Transverse colon (tissue), 4 donors: ENCODE measurements around the gene PTPRD. TPM values are rescaled to one million over a fixed set of nuclear protein-coding genes. Genes with fewer than 3 reads are reported as not detected.

Experiments
- DNase-seq: peaks from one replicate; pipeline ENCODE4 v3.0.0-alpha.2; 2019
- H3K27ac ChIP-seq, 4 donors: fragments of 200-600 bp; sonication (generic); 2 replicates each; pipeline ENCODE4 v1.5.1; 2016 to 2018; ENCODE audit warnings: inconsistent platforms in 4 of 4
- H3K27me3 ChIP-seq: fragments of 200-600 bp; sonication (generic); 2 replicates; pipeline ENCODE4 v1.5.1; 2017; ENCODE audit warnings: inconsistent platforms
- H3K36me3 ChIP-seq, 4 donors: fragments of 200-600 bp; sonication (generic); 2 replicates each; pipeline ENCODE4 v1.5.1; 2017 to 2019; ENCODE audit warnings: inconsistent platforms in 4 of 4
- H3K4me1 ChIP-seq, 4 donors: fragments of 200-600 bp; sonication (generic); 2 replicates each; pipeline ENCODE4 v1.5.1; 2017 to 2020; ENCODE audit warnings: inconsistent platforms in 4 of 4
- H3K4me3 ChIP-seq, 4 donors: fragments of 200-600 bp; sonication (generic); 1 replicate in 1 of 4; 2 replicates in 3 of 4; pipeline versions ENCODE4 v1.5.1 to v1.6.1; 2017 to 2019; ENCODE audit warnings: inconsistent platforms in 4 of 4
- H3K9me3 ChIP-seq, 2 donors: fragments of 200-600 bp; sonication (generic); 2 replicates each; pipeline ENCODE4 v1.5.1; 2017 to 2019; ENCODE audit warnings: inconsistent platforms in 2 of 2
- EP300 ChIP-seq: sonication (generic); formaldehyde crosslinking; IDR thresholded peaks from one replicate; pipeline ENCODE4 v1.6.1; 2017; ENCODE audit warnings: antibody characterized with exemption, low read depth
- POLR2A ChIP-seq: fragments of 450-650 bp; IDR thresholded peaks from one replicate; pipeline ENCODE4 v1.6.1; 2016; ENCODE audit warnings: antibody characterized with exemption, mild to moderate bottlenecking, moderate library complexity
- POLR2AphosphoS5 ChIP-seq, 3 donors: sonication (generic); formaldehyde crosslinking; IDR thresholded peaks; one replicate each; pipeline ENCODE4 v1.6.1; 2016; ENCODE audit warnings: antibody characterized with exemption in 3 of 3
- WGBS, 2 donors: methylation state at CpG; one replicate each; pipeline ENCODE4 v1.1.5; 2018; ENCODE audit warnings: low coverage in 1 of 2; 5-methylcytosine and 5-hydroxymethylcytosine counted together
- in situ Hi-C, 4 donors: fragments of 200-750 bp; cut with MboI; loops; one replicate each; pipeline versions ENCODE4 v1.15.0 to v1.15.1; 2017; ENCODE audit warnings: low sequenced_read_pairs in 3 of 4, low pct_ligation_motif_present in 1 of 4, low pct_unique_long_range_greater_than_20kb in 1 of 4
- intact Hi-C: fragments of 100-400 bp; cut with DNase I; formaldehyde crosslinking; loops from one replicate; pipeline ENCODE4 v1.15.1; 2023; ENCODE audit warnings: low total_unique reads
- total RNA-seq, 4 donors: library from RNA; depleted of rRNA; stranded (reverse); fragments of >200 nt; gene quantifications; one replicate each; pipeline ENCODE4 v1.1.0, GENCODE V29; 2016
- TF ChIP-seq, protein P1 (sequence below), 5 experiments: fragments of 200-600 bp in 3 of 5; fragments of 450-650 bp in 2 of 5; sonication (generic) in 3 of 5; IDR thresholded peaks; 1 replicate in 2 of 5; 2 replicates in 3 of 5; pipeline ENCODE4 v1.5.1; 2016 to 2017; ENCODE audit warnings: antibody characterized with exemption in 5 of 5, inconsistent platforms in 3 of 5, mild to moderate bottlenecking in 2 of 5, moderate library complexity in 1 of 5

Gene PTPRD
- total RNA-seq, 4 donors from 2014 or later: 43.0 to 115 (median 79.1) TPM

DNA sequence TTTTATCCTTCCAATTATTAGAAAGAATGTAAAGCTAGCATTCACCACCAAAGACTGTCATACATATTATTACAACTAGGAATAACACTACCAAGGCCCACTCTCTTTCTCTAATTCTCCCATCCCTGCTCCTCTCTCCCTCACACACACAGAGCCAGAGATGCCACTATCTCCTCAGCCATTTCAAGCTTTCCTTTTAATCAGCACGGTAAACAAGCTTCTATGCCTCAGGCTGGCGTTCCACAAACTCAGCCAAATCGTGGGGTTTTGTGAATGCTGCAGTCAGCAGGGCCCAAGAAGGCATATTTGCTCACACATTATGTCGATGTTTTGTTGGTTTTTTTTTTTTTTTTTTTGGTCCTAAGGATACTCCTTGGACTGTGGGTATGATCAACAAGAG, 1833.3 kb downstream of the PTPRD start:
- H3K27me3 ChIP-seq: no peaks in the 10 kb centered on the region
- no peaks in the 10 kb centered on the region for H3K9me3 ChIP-seq
- no peak overlapping the region for H3K27ac ChIP-seq
- H3K4me3 ChIP-seq: no peak overlapping the region
- TF ChIP-seq, protein P1, sequence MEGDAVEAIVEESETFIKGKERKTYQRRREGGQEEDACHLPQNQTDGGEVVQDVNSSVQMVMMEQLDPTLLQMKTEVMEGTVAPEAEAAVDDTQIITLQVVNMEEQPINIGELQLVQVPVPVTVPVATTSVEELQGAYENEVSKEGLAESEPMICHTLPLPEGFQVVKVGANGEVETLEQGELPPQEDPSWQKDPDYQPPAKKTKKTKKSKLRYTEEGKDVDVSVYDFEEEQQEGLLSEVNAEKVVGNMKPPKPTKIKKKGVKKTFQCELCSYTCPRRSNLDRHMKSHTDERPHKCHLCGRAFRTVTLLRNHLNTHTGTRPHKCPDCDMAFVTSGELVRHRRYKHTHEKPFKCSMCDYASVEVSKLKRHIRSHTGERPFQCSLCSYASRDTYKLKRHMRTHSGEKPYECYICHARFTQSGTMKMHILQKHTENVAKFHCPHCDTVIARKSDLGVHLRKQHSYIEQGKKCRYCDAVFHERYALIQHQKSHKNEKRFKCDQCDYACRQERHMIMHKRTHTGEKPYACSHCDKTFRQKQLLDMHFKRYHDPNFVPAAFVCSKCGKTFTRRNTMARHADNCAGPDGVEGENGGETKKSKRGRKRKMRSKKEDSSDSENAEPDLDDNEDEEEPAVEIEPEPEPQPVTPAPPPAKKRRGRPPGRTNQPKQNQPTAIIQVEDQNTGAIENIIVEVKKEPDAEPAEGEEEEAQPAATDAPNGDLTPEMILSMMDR (IDR thresholded peaks at IDR 0.05): no peak
- TF ChIP-seq POLR2AphosphoS5 (IDR thresholded peaks at IDR 0.05) (no peak), POLR2A (no peak), EP300 (no peak)
- intact Hi-C loops (no loop called here), in situ Hi-C loops (no loop called here)
- no peaks in the 10 kb centered on the region for H3K36me3 ChIP-seq
- H3K4me1 ChIP-seq: no peaks in the 10 kb centered on the region
- DNase-seq: no peak
- whole genome bisulfite sequencing, 2 donors: 80 to 84% methylated on average over 4 of the region's 4 CpGs

DNA sequence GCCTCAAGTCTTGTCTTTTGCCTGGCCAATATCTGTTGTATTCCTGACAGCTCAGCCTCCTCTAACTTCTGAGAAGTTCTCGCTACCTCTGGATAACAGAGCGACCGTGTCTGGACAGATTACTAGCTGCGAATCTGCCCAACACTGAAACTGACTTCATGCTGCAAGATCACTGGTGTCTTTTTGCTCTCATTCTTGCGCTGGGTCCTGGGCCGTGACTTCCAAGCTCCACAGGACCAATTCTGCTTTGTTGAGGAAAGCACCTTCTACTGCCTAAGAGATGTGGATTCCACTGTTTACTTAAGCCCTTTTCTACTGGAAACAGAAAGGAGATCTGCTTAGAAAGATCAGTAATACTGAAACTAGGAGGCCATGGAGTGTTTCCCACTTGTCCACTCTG, 1834.4 kb downstream of the PTPRD start:
- TF ChIP-seq, protein P1 (IDR thresholded peaks at IDR 0.05): no peak
- TF ChIP-seq EP300 (no peak), POLR2A (no peak), POLR2AphosphoS5 (IDR thresholded peaks at IDR 0.05) (no peak)
- in situ Hi-C loops: no loop called here
- DNase-seq: no peak

DNA sequence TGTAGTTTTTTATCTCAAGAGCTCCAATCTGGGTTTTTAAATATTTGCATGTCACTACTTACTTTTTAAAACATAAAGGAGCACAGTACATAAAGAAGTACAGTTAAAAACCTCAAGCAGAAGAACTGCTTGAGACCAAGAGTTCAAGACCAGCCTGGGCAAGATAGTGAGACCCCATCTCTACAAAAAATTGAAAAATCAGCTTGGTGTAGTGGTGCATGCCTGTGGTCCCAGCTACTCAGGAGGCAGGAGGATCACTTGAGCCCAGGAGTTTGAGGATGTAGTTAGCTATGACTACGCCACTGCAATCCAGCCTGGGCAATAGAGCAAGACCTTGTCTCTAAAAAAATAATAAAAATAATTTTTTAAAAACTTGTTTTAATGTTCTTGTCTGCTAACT, 1840.5 kb downstream of the PTPRD start:
- no peak for DNase-seq
- in situ Hi-C loops (no loop called here), intact Hi-C loops (no loop called here)
- Histone ChIP-seq H3K4me3 (no peak overlapping the region), H3K27me3 (no peaks in the 10 kb centered on the region), H3K27ac (no peak overlapping the region), H3K36me3 (no peaks in the 10 kb centered on the region), H3K9me3 (no peaks in the 10 kb centered on the region), H3K4me1 (peaks cover 0 to 4% (median 0%) of the 10 kb centered on the region in 4 donors)
- 86% methylated on average over 1 of the region's 1 CpG for WGBS, 2 donors
- TF ChIP-seq EP300: no peak
- no peak for TF ChIP-seq POLR2AphosphoS5 (IDR thresholded peaks at IDR 0.05)
- TF ChIP-seq, protein P1 (IDR thresholded peaks at IDR 0.05): no peak
- no peak for TF ChIP-seq POLR2A

More for the DNA sequence above, 1834.4 kb downstream of the PTPRD start:
- WGBS, 2 donors: 88% methylated on average over 6 of the region's 6 CpGs; no CpG with 5 or more reads in 1 of the 2 donors
- no peaks in the 10 kb centered on the region for H3K27me3 ChIP-seq
- no peaks in the 10 kb centered on the region for H3K36me3 ChIP-seq
- H3K27ac ChIP-seq: no peak overlapping the region
- H3K4me1 ChIP-seq: no peaks in the 10 kb centered on the region
- H3K4me3 ChIP-seq: no peak overlapping the region
- no peaks in the 10 kb centered on the region for H3K9me3 ChIP-seq
- intact Hi-C loops: no loop called here

DNA sequence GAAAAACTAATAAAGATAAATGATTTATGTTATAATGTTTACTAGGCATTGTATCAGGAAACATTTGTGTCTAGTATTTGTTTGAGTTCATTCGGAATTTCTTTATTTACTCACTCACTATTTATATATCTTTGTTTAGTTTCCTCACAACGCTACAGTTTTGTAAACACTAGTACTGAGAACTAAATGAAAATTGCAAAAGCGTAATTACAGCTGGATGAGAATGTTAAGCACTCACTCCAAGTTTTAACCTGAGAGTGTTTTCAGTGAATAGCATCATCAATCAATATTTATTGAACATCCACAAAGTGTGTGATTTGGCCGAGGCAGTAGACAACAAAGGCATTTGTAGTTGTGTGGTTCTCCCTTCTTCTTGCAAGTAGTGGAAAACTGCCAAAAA, 1843.6 kb downstream of the PTPRD start:
- H3K27me3 ChIP-seq: no peaks in the 10 kb centered on the region
- in situ Hi-C loops (loop anchor here in 1 of 4 donors (10.0 kb wide), 1 partner anchor 64 kb away; no protein-coding TSS in a partner anchor), intact Hi-C loops (no loop called here)
- no peak for TF ChIP-seq POLR2A
- WGBS, 2 donors: 33 to 40% methylated on average over 4 of the region's 4 CpGs
- no peak overlapping the region for H3K27ac ChIP-seq
- no peak for DNase-seq
- no peaks in the 10 kb centered on the region for H3K9me3 ChIP-seq
- peaks cover 0 to 4% (median 0%) of the 10 kb centered on the region in 4 donors for H3K4me1 ChIP-seq
- no peak overlapping the region for H3K4me3 ChIP-seq
- no peaks in the 10 kb centered on the region for H3K36me3 ChIP-seq

DNA sequence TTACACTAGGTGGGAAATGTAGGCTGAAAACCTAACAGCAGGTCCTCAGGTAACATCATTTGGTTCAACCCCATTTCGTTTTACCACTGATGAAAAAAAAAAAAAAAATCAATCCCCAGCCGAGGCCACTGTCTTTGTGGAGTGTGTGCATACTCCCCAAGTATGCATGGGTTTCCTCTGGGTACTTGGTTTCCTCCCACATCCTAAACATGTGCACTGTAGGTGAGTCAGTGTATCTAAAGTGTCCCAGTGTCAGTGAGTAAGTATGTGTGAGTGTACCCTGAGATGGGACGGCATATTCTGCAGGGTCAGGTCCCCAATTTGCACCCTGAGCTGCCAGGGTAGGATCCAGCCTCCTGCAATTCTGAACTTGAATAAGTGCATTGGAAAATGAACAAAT, 1846.7 kb downstream of the PTPRD start:
- H3K27ac ChIP-seq: no peak overlapping the region
- H3K4me3 ChIP-seq: no peak overlapping the region
- in situ Hi-C loops (loop anchor here in 1 of 4 donors (10.0 kb wide), 1 partner anchor 61 kb away; no protein-coding TSS in a partner anchor), intact Hi-C loops (no loop called here)
- no peak for DNase-seq
- 67 to 74% methylated on average over 3 of the region's 3 CpGs for WGBS, 2 donors
- no peaks in the 10 kb centered on the region for H3K27me3 ChIP-seq
- no peaks in the 10 kb centered on the region for H3K36me3 ChIP-seq
- H3K4me1 ChIP-seq: peaks cover 0 to 5% (median 2%) of the 10 kb centered on the region in 4 donors
- TF ChIP-seq POLR2A (no peak), POLR2AphosphoS5 (IDR thresholded peaks at IDR 0.05) (no peak), EP300 (no peak)
- TF ChIP-seq, protein P1 (IDR thresholded peaks at IDR 0.05): no peak
- no peaks in the 10 kb centered on the region for H3K9me3 ChIP-seq
